HS-5 (cell line): Measurements from ENCODE around the gene POLR3K.
"Not testable (repeated sequence)": the region's sequence is repeated elsewhere in the genome, so short reads cannot be mapped to it uniquely, and the experiment has no call there.

ENCODE experiments used
- DNase-seq: peaks from one replicate; pipeline ENCODE4 v3.0.0-alpha.2; 2012; ENCODE audit warnings: low read depth

Gene POLR3K

DNA sequence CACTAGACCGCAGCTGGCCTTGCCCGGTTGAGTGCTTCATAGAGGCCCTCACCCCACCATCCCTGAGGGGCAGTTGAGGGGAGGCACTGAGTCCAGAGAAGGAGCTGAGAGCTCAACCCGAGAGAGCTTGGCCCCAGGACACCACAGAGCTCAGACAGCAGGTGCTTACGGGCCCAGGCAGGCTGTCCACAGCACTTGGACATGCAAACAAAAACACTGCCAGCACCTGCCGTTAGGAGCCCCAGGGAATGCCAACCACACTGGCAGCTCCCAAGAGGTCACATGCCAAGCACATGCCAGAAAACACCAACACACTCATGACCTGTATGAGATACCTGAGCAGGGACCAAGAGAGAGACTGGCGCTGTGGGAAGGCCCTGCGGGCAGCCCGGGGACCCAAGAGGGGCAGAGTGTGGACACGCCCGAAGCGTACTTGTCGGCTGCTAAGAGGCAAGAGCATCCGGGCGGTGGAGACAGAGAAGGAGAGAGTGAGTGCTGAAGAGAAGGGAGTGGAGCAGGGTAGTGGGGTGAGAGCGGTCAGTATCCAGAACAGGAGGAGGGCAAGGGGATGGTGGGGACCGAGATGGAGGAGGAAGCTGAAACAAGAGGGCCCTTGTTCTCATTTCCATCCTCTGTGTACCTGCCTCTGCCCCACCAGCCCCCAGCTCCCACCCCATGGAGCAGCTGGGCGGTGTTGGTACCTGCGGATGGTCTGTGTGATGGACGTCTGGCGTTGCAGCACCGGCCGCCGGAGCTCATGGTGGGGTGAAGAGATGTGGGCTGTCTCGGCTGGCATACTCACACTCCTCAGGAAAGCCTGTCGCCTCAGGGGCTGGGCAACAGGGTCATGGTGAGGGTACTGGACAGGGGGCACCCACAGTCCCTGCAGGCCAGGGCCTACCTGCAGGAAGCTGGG lies 10.8 kb upstream of the POLR3K start:
- DNase-seq = no peak

GRCh38 chr16:63466-63865 lies 10.1 kb upstream of the POLR3K start:
- no peak for DNase-seq

GRCh38 chr16:62968-63391 lies 9.6 kb upstream of the POLR3K start:
- no peak for DNase-seq

GRCh38 chr16:62283-62967 lies 9.0 kb upstream of the POLR3K start:
- no peak for DNase-seq

- DNase-seq = no peak
These were observed 8.5 kb upstream of the POLR3K start for GRCh38 chr16:61879-62281.

DNA sequence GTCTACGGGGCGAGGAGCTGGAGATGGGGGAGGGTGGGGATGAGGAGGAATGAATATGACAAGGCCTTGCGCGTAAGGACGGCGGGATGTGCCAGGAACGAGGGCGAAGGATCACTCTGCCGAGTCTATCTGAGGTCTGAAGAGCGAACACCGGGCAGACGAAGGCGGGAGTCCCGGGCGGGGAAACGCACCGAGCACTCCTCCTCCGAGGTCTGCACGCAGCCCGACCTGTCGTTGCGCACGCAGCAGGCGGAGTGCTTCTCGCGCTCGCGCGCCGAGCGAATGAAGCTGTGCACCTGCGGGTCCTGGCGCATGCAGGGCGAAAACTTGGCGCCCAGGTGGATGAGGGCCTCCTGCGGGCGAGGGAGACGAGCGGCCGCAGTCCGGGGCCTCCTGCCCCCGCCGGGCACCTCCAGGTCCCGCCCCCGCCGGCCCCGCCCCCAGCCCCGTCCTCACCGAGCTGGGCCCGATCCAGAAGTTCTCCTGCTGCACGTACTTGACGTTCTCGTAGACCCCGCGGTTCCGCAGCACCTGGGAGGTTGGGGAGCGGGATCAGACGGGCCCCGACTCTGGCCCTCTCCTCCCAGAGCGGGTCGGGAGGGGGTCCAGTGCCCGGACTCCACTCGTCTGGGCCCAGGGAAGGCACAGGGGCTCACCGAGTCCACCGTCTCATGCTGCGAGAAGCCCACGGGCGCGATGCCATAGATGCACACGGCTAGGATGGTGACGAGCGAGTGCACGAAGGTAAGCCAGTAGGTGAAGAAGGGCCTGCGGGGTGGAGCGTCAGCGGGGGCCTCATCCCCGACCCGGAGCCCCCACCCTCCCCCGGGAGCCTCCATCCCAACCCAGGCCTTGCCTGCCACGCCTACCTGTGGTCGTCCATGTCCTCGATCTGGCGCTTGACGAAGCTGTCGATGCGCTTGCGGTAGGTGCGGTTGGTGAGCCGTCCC lies 7.8 kb upstream of the POLR3K start:
- no peak for DNase-seq

GRCh38 chr16:60166-60565 lies 6.8 kb upstream of the POLR3K start:
- no peak for DNase-seq

- no peak for DNase-seq
These were observed 6.1 kb upstream of the POLR3K start for GRCh38 chr16:59440-60059.

DNA sequence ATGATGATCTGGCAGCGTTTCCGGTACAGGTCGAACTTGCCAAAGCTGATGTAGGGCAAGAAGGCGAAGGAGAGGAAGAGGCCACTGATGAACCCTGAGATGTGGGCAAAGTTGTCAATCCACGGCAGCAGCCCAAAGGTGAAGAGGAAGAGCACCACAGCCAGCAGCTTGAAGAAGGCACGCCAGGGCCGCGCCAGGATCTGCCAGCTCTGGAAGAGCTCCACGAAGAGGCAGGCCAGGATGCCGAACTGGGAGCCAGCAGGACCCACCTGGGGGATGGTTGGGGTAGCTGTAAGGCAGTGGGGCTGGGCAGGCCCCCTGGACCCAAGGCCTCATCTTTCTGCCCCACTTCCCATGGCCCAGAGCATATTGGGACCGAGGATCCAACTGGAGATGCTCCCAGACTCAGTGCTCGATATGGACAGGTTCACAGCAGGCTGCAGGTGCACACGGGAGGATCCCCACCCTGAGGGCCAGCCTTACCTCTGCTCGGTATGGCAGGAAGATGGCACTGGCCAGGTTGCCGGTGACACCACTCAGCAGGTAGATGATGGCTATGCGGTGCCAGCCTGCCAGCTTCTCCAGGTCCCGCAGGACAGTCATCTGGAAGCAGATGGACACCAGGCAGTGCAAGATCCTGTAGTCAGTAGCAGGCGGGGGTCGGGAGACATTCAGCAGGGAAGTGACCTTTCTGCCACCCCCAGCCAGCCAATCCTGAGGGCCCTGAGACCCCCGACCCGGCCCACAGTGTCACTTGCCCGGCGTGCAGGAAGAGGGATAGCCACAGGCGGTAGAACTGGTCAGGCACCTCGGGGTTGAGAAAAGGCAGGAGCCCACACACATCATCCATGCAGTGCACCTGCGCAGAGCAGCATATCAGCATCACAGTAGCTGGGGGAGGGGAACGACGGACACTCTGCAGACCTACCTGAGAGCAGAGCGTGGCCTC lies 5.4 kb upstream of the POLR3K start:
- no peak for DNase-seq

DNA sequence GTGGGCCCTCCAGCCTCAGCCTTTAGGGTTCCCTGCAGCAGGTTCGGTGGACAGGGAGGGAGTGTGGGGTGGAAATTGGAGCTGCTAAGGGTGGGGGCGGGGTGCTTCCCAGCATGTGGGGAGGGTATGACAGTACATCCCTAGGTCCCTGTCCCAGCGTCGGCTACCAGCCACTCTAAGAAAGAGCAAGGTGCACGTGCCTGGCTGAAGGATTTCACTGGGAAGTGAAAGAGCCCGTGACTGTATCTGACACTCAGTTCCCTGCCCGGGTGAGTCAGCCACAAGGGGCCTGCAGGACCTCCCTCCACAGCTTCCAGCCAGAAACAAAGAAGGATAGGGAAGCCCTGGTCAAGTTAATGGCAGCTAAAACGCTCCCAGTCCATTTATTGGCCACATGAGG lies 4.3 kb upstream of the POLR3K start:
- DNase-seq = no peak

GRCh38 chr16:56231-56927 lies 3.0 kb upstream of the POLR3K start:
- no peak for DNase-seq

DNA sequence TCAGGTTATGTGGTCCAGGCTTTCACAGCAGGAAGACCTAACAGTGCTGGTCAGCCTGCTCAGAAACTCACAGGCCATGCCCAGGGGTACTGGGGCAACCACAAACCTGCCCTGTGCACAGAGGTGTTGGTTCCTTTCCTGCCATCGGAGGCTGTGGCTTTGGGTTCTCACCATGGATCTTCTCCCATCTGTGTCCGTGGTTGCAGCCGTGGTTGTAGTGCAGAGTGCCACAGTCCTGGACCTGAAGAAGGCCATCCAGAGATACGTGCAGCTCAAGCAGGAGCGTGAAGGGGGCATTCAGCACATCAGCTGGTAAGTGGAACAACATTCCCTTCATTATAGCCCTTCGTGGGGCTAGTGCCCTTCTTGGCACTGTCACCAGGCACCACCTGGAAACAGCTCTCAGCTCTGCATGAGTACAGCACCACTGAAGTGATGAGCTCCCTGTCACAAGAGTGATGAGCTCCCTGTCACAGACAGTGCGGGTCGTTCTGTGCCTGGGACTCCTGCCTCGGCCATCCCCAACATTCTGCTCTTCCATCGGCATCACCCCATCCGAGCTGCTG lies 2.2 kb upstream of the POLR3K start:
- no peak for DNase-seq

DNA sequence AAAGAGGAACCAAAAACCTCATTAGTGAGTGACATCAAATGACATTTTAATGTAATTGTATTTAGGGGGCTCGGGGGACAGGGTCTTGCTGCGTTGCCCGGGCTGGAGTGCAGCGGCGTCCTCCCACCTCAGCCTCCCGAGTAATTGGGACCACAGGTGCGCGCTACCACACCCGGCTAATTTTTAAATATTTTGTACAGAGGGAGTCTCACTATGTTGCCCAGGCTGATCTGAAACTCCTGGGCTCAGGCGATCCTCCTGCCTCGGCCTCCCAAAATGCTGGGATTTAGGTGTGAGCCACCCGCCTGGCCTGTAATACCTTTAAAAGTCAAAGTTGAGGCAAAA lies 801 bp upstream of the POLR3K start:
- no peak for DNase-seq

DNA sequence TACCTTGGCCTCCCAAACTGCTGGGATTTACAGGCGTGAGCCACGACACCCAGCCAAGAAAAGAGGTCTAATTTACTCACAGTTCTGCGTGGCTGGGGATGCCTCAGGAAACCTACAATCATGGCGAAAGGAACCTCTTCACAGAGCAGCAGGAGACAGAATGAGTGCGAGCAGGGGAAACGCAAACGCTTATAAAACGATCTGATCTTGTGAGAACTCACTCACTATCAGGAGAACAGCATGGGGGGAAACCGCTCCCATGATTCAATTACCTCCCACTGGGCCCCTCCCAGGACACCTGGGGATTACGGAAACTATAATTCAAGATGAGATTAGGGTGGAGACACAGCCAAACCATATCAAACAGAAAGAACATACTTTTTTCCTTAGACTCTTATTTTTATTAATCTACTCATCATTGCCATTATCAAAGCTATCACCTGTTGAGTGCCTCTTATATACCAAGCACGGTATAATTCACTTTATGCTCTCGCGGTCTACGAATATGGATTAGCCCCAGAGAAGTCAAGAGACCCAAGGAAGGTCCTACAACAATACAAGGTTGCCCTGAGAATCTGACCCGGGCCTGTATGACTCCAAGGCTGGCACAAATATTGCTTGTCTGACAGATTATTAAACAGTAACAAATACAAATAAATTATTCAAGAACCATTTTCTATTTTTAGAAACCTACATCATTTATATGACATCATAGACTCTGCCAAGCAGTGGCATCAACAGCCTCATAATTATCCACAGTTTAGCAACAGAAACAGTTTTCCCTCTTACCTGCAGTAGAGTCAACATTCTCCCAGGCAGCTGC lies 2.4 kb downstream of the POLR3K start:
- DNase-seq = no peak

GRCh38 chr16:47234-47633 lies 6.2 kb downstream of the POLR3K start:
- DNase-seq = no peak

- DNase-seq = not testable (repeated sequence)
These were observed 6.9 kb downstream of the POLR3K start for GRCh38 chr16:46510-46909.

GRCh38 chr16:45454-45853 lies 8.0 kb downstream of the POLR3K start:
- no peak for DNase-seq

GRCh38 chr16:44655-45054 lies 8.8 kb downstream of the POLR3K start:
- no peak for DNase-seq

DNA sequence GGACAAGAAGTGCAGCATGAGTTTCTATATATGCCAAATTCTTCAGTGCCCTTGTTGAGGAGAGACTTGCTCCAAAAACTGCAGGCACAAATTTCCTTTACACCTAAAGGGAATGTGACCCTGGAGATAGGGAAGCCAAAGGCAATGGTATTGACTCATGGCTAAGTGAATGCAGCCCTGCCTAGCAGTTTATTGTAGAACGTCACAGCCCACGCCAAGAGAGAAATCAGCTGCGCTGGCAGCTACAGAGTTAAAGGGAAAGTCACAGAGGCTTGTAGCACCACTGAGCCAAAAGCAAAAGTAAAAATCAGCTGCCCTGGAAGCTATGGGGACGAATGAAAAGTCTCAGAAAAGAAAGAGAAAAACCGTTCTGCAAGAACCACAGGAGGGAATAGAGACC lies 10.1 kb downstream of the POLR3K start:
- no peak for DNase-seq
